ENCODE data around the gene USP54.

DNA sequence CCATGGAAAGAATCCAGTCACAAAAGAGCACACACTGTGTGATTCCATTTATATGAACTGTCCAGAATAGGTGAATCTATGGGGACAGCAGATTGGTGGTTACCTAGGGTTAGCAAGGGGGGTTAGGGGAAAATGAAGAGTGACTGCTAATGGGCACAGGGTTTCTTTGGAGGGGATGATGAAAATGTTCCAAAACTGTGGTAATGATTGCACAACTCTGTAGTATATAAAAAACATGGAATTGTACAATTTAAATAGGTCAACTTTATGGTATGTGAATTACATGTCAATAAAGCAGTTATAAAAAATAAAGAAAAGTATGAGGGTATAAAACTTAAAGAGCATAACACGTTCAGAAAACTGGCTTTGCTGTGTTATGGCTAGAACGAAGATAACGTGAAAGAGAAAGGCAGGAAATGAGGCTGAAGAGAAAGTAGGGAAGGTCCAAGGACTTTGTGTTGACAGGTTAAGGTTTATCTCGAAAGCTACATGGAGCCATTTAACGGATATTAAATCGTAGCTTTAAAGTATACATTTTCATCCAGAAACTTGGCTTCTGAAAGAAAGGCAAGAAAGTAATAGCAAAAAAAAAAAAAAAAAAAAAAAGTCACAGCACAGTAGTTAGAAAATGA is 131.3 kb downstream of the USP54 start:
- TF ChIP-seq, protein P1, sequence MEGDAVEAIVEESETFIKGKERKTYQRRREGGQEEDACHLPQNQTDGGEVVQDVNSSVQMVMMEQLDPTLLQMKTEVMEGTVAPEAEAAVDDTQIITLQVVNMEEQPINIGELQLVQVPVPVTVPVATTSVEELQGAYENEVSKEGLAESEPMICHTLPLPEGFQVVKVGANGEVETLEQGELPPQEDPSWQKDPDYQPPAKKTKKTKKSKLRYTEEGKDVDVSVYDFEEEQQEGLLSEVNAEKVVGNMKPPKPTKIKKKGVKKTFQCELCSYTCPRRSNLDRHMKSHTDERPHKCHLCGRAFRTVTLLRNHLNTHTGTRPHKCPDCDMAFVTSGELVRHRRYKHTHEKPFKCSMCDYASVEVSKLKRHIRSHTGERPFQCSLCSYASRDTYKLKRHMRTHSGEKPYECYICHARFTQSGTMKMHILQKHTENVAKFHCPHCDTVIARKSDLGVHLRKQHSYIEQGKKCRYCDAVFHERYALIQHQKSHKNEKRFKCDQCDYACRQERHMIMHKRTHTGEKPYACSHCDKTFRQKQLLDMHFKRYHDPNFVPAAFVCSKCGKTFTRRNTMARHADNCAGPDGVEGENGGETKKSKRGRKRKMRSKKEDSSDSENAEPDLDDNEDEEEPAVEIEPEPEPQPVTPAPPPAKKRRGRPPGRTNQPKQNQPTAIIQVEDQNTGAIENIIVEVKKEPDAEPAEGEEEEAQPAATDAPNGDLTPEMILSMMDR (IDR thresholded peaks at IDR 0.05; ENCODE audit: poor library complexity, severe bottlenecking) = no peak
- TF ChIP-seq EP300 (conservative IDR thresholded peaks at IDR 0.05; ENCODE audit: poor library complexity, severe bottlenecking) = no peak
- no peak for TF ChIP-seq EZH2 (IDR thresholded peaks at IDR 0.05; ENCODE audit: borderline replicate concordance, insufficient read depth, low read length, poor library complexity, severe bottlenecking)
- TF ChIP-seq, protein P2, sequence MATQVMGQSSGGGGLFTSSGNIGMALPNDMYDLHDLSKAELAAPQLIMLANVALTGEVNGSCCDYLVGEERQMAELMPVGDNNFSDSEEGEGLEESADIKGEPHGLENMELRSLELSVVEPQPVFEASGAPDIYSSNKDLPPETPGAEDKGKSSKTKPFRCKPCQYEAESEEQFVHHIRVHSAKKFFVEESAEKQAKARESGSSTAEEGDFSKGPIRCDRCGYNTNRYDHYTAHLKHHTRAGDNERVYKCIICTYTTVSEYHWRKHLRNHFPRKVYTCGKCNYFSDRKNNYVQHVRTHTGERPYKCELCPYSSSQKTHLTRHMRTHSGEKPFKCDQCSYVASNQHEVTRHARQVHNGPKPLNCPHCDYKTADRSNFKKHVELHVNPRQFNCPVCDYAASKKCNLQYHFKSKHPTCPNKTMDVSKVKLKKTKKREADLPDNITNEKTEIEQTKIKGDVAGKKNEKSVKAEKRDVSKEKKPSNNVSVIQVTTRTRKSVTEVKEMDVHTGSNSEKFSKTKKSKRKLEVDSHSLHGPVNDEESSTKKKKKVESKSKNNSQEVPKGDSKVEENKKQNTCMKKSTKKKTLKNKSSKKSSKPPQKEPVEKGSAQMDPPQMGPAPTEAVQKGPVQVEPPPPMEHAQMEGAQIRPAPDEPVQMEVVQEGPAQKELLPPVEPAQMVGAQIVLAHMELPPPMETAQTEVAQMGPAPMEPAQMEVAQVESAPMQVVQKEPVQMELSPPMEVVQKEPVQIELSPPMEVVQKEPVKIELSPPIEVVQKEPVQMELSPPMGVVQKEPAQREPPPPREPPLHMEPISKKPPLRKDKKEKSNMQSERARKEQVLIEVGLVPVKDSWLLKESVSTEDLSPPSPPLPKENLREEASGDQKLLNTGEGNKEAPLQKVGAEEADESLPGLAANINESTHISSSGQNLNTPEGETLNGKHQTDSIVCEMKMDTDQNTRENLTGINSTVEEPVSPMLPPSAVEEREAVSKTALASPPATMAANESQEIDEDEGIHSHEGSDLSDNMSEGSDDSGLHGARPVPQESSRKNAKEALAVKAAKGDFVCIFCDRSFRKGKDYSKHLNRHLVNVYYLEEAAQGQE (IDR thresholded peaks at IDR 0.05; ENCODE audit: borderline replicate concordance) = no peak
- TF ChIP-seq TAF1 (IDR thresholded peaks at IDR 0.05; ENCODE audit: low read depth) = no peak
- no peak for TF ChIP-seq POLR2AphosphoS5 (IDR thresholded peaks at IDR 0.05)
- TF ChIP-seq MXI1 (conservative IDR thresholded peaks at IDR 0.05; ENCODE audit: poor library complexity, severe bottlenecking) = no peak

All from neural cell (in vitro differentiated cells).